H54 (cell line): ENCODE results near the gene OR12D1.

Source experiments
- DNase-seq: peaks from one replicate; pipeline ENCODE4 v3.0.0; 2011; ENCODE audit warnings: low spot score, mixed read lengths; ENCODE audit not compliant: insufficient read length
- FAIRE-seq: peaks from 3 replicates; lab custom pipeline; 2011; peaks lifted over from hg19 to GRCh38; lab: Jason Lieb, UNC
- POLR2A ChIP-seq: IDR thresholded peaks from 2 replicates; pipeline ENCODE4 v1.6.1; 2011; ENCODE audit warnings: low read depth, mild to moderate bottlenecking, low read length

Gene OR12D1

GRCh38 chr6:29447670-29448069, 32.9 kb downstream of the OR12D1 start:
- FAIRE-seq (no peak), DNase-seq (peak; percentile 19)
- no peak for TF ChIP-seq POLR2A

GRCh38 chr6:29451471-29452193, 36.9 kb downstream of the OR12D1 start:
- DNase-seq (no peak), FAIRE-seq (no peak)
- TF ChIP-seq POLR2A: no peak

DNA sequence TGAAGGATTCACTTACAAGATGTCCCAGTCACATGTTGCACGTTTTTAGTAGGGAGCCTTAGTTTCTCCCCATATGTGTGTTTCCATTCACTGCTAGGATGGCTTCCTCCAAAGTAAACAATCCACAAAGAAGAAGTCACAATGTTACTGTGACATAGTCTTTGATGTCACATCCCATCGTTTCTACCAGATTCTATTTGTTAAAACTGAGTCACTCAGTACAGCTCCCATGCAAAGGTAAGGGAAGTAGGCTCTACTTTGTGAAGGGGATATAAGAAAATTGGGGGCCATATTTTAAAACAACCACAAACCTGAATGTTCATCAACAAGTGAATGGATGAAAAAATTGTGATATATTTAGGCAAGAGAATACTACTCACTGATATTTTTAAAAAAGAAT, 42.2 kb downstream of the OR12D1 start, which contains the start of the genes OR11A1 and OR2H1:
TSS of gene OR11A1 (minus strand) at position 101 of the 400 bp plus-strand sequence. CDS start 29,430 bp downstream, outside the sequence.
TSS of gene OR2H1 (plus strand) at position 185 of the 400 bp plus-strand sequence. CDS start 4,615 bp downstream, outside the sequence.
- DNase-seq: no peak
- TF ChIP-seq POLR2A: no peak
- no peak for FAIRE-seq

- DNase-seq (no peak), FAIRE-seq (no peak)
- TF ChIP-seq POLR2A: no peak
Measured at GRCh38 chr6:29461021-29461814, 46.5 kb downstream of the OR12D1 start.

- FAIRE-seq (no peak), DNase-seq (no peak)
- no peak for TF ChIP-seq POLR2A
Measured at GRCh38 chr6:29462022-29462421, 47.3 kb downstream of the OR12D1 start.

DNA sequence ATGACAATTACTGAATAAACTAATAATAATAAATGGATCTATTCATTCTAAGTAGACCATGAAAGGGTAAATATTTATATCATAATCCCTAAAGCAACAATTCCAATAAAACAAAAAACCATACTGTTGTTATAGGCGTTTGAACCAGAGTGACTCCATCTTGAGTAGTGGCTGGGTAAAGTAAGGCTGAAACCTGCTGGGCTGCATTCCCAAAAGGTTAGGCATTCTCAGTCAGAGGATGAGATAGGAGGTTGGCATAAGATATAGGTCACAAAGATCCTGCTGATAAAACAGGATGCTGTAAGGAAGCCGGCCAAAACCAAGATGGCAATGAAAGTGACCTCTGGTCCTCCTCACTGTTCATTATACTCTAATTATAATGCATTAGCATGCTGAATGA, 50.6 kb downstream of the OR12D1 start:
- DNase-seq: no peak
- FAIRE-seq: no peak
- no peak for TF ChIP-seq POLR2A

DNA sequence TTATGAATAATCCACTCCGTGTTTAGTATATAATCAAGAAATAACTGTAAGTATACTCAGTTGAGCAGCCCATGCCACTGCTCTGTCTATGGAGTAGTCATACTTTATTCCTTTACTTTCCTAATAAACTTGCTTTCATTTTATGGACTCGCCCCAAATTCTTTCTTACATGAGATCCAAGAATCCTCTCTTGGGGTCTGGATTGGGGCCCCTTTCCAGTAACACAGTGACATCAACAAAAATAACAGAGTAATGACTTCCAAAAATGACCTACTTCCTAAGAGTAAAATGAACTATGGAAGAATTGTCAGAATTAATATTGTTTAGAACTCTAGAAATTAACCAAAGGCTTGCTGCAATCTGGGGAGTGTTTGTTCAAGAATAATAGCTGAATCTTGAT, 51.1 kb downstream of the OR12D1 start:
- FAIRE-seq: no peak
- no peak for TF ChIP-seq POLR2A
- DNase-seq: no peak

DNA sequence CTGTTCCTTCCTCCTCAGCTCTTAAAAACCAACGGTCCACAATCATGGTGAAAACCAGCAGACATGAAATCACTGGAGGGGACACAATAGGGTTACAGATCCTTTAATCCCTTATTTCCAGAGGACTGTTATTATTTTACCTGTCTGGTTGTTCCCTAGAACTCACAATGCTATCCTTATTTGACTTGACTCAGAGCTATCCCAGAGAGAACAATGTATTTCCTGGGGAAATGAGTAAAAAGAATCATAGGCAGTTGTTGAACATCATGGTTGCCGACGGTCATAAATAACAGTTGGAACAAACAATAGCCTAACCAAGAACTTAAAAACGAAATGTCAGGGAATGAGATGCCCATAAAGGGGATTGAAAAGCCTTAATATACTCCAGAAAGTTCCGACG, 51.5 kb downstream of the OR12D1 start:
- no peak for TF ChIP-seq POLR2A
- FAIRE-seq: no peak
- DNase-seq: no peak
